ENCODE results near the gene LYRM4.

GRCh38 chr6:5237805-5238204, 22.9 kb downstream of the LYRM4 start:
- TF ChIP-seq CTCF (IDR thresholded peaks at IDR 0.05) = no peak
- no peak for TF ChIP-seq POLR2A (IDR thresholded peaks at IDR 0.05)
